ENCODE results near the gene HORMAD2.

GRCh38 chr22:30225220-30225927, 145.1 kb downstream of the HORMAD2 start:
- no peak for TF ChIP-seq CHD4 (IDR thresholded peaks at IDR 0.05; ENCODE audit: insufficient read depth, insufficient replicate concordance, low read depth, low read length, poor library complexity, severe bottlenecking)
- TF ChIP-seq EP300 (IDR thresholded peaks at IDR 0.05; ENCODE audit: low read length): no peak
- TF ChIP-seq CTCF (IDR thresholded peaks at IDR 0.05 in 2 of 3, conservative IDR thresholded peaks at IDR 0.05 in 1 of 3; ENCODE audit: insufficient read depth in 2 of 3, low read depth in 1 of 3, low read length in 3 of 3): no peak
- TF ChIP-seq ZNF639 (CRISPR knock-in tag; conservative IDR thresholded peaks at IDR 0.05 in 1 of 2, IDR thresholded peaks at IDR 0.05 in 1 of 2): no peak
